PFSK-1 (cell line): Measurements from ENCODE around the gene RTP2.

ENCODE experiments used
- FOXP2 ChIP-seq: optimal IDR thresholded peaks from 2 replicates; pipeline ENCODE3; 2011; ENCODE audit warnings: borderline replicate concordance, control low read depth, inconsistent platforms; ENCODE audit not compliant: insufficient read depth; ENCODE audit errors: extremely low read length, extremely low read depth
- POLR2AphosphoS5 ChIP-seq: IDR thresholded peaks from 2 replicates; pipeline ENCODE4 v1.6.1; 2012; ENCODE audit warnings: low read depth, mild to moderate bottlenecking, control low read depth, low read length, moderate library complexity
- REST ChIP-seq, 2 experiments: IDR thresholded peaks; 2 replicates each; pipeline versions ENCODE4 v1.6.1 to v1.8.0; 2011 to 2012; ENCODE audit warnings: low read depth in 2 of 2, low read length in 2 of 2, control low read depth in 1 of 2, inconsistent platforms in 1 of 2, mild to moderate bottlenecking in 1 of 2, moderate library complexity in 1 of 2; ENCODE audit not compliant: insufficient read depth in 1 of 2
- SIN3A ChIP-seq: IDR thresholded peaks from 2 replicates; pipeline ENCODE4 v1.6.1; 2012; ENCODE audit warnings: mild to moderate bottlenecking, low read length, moderate library complexity, borderline replicate concordance; ENCODE audit not compliant: insufficient read depth
- TAF1 ChIP-seq: IDR thresholded peaks from 2 replicates; pipeline ENCODE4 v1.6.1; 2012; ENCODE audit warnings: low read length, control low read depth, borderline replicate concordance; ENCODE audit not compliant: insufficient read depth

Gene RTP2

GRCh38 chr3:187700249-187700648 lies 2.1 kb downstream of the RTP2 start:
- no peak for TF ChIP-seq TAF1
- TF ChIP-seq FOXP2 = no peak
- no peak for TF ChIP-seq SIN3A
- no peak for TF ChIP-seq REST (IDR thresholded peaks at IDR 0.05; ENCODE audit: insufficient read depth in 1 of 2, low read depth in 2 of 2, low read length in 2 of 2)
- TF ChIP-seq POLR2AphosphoS5 = no peak

GRCh38 chr3:187698499-187699399 lies 3.6 kb downstream of the RTP2 start:
- TF ChIP-seq SIN3A (no peak), POLR2AphosphoS5 (no peak), REST (IDR thresholded peaks at IDR 0.05; ENCODE audit: insufficient read depth in 1 of 2, low read depth in 2 of 2, low read length in 2 of 2) (no peak), FOXP2 (no peak), TAF1 (no peak)

- no peak for TF ChIP-seq TAF1
- TF ChIP-seq SIN3A = no peak
- no peak for TF ChIP-seq FOXP2
- TF ChIP-seq REST (IDR thresholded peaks at IDR 0.05; ENCODE audit: insufficient read depth in 1 of 2, low read depth in 2 of 2, low read length in 2 of 2) = no peak
- TF ChIP-seq POLR2AphosphoS5 = no peak
Measured at GRCh38 chr3:187696021-187696420, 6.3 kb downstream of the RTP2 start.

- TF ChIP-seq POLR2AphosphoS5 (no peak), FOXP2 (no peak), REST (IDR thresholded peaks at IDR 0.05; ENCODE audit: insufficient read depth in 1 of 2, low read depth in 2 of 2, low read length in 2 of 2) (no peak), SIN3A (no peak), TAF1 (no peak)
Measured at GRCh38 chr3:187695449-187695848, 6.9 kb downstream of the RTP2 start.
